ENCODE results near the gene KIF12.

GRCh38 chr9:114093761-114094505, 5.2 kb downstream of the KIF12 start:
- TF ChIP-seq CTCF (IDR thresholded peaks at IDR 0.05) (no peak), POLR2A (IDR thresholded peaks at IDR 0.05) (no peak)

All from ovary (tissue), 3 donors.